ENCODE data around the gene NAA50. TPM values are rescaled to one million over a fixed set of nuclear protein-coding genes. Genes with fewer than 3 reads are reported as not detected.
A peak's percentile ranks its signal among the peaks of the same experiment; 100 is the strongest.

Gene NAA50
- total and polyA plus RNA-seq, 2 of the 13 experiments (the other 11 are each of a cell fraction or from before 2014, with no cell fraction given): 30.2 to 233 TPM

DNA sequence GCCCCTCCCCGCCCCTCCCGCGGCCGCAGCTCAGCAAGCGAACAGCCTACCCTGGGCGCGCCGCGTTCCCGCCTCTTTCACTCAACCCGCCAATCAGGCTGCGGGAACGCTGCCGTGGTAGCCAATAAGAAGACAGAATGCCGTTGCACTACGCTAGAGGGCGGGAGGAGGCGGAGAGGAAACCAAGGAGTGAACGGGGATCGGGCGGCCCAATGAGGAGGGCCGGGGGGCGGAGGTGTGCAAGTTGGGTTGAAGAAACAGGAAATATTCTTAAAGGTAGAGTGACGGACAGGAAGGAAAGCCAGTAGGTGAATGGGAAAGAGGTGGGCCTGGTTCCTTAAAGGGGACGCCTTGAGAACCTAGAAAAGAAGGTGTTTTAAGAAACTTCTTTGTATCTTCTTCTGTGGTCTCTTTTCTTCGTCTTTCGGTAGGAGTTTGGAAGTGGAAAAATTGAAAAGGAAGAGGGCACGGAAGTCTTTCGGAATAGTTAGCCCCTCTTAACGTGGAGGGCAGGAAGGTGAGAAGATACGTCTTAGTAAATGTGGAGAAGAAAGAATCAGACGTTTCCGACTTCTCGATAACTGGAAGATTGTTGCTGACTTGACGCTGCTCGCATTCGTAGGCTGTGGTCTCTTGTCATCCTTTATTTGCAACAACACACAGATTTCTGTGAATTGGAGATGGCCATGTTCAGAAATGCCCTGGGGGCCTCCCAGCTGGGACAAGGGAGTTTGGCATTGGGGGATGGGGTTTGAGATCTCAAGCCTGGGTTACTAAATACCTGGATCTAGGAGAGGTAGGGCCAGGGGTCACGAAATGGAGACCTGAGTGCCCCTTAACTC lies 49.2 kb downstream of the NAA50 start (continued):
- TF ChIP-seq, protein P1, sequence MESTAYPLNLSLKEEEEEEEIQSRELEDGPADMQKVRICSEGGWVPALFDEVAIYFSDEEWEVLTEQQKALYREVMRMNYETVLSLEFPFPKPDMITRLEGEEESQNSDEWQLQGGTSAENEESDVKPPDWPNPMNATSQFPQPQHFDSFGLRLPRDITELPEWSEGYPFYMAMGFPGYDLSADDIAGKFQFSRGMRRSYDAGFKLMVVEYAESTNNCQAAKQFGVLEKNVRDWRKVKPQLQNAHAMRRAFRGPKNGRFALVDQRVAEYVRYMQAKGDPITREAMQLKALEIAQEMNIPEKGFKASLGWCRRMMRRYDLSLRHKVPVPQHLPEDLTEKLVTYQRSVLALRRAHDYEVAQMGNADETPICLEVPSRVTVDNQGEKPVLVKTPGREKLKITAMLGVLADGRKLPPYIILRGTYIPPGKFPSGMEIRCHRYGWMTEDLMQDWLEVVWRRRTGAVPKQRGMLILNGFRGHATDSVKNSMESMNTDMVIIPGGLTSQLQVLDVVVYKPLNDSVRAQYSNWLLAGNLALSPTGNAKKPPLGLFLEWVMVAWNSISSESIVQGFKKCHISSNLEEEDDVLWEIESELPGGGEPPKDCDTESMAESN (CRISPR knock-in tag; conservative IDR thresholded peaks at IDR 0.05): no peak
- TF ChIP-seq NCOR1 (IDR thresholded peaks at IDR 0.05; ENCODE audit: borderline replicate concordance, low read length) (no peak), RARA (CRISPR knock-in tag; IDR thresholded peaks at IDR 0.05) (0 out of 2 replicates have a peak, but pooled peaks have one; percentile 4), FOXO1 (CRISPR knock-in tag; IDR thresholded peaks at IDR 0.05) (no peak), ZFP62 (CRISPR knock-in tag; IDR thresholded peaks at IDR 0.05) (no peak), BCL6 (CRISPR knock-in tag; IDR thresholded peaks at IDR 0.05) (no peak), DMAP1 (CRISPR knock-in tag; IDR thresholded peaks at IDR 0.05) (no peak; the same call in none of the 2 replicates), RXRB (CRISPR knock-in tag; IDR thresholded peaks at IDR 0.05; ENCODE audit: borderline replicate concordance) (0 out of 2 replicates have a peak, but pooled peaks have one; percentile 4), NAIF1 (CRISPR knock-in tag; IDR thresholded peaks at IDR 0.05; ENCODE audit: borderline replicate concordance) (no peak), SMARCE1 (IDR thresholded peaks at IDR 0.05; ENCODE audit: borderline replicate concordance) (no peak), ZNF460 (CRISPR knock-in tag; IDR thresholded peaks at IDR 0.05; ENCODE audit: borderline replicate concordance) (no peak), MBNL3 (CRISPR knock-in tag; conservative IDR thresholded peaks at IDR 0.05) (no peak), ZNF10 (CRISPR knock-in tag; IDR thresholded peaks at IDR 0.05; ENCODE audit: borderline replicate concordance, low read depth) (no peak), SSRP1 (CRISPR knock-in tag; IDR thresholded peaks at IDR 0.05) (0 out of 2 replicates have a peak, but pooled peaks have one; percentile 25), NCOA1 (CRISPR knock-in tag; IDR thresholded peaks at IDR 0.05) (peak; percentile 44; the same call in 1 of the 2 replicates), ATRX (CRISPR knock-in tag; IDR thresholded peaks at IDR 0.05; ENCODE audit: borderline replicate concordance) (no peak), ZNF83 (CRISPR knock-in tag; IDR thresholded peaks at IDR 0.05; ENCODE audit: borderline replicate concordance) (no peak), ZNF264 (CRISPR knock-in tag; IDR thresholded peaks at IDR 0.05) (no peak), AGO2 (optimal IDR thresholded peaks at IDR 0.05; ENCODE audit: low read depth, low read length) (no peak)
- TF ChIP-seq, protein P2, sequence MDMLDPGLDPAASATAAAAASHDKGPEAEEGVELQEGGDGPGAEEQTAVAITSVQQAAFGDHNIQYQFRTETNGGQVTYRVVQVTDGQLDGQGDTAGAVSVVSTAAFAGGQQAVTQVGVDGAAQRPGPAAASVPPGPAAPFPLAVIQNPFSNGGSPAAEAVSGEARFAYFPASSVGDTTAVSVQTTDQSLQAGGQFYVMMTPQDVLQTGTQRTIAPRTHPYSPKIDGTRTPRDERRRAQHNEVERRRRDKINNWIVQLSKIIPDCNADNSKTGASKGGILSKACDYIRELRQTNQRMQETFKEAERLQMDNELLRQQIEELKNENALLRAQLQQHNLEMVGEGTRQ (IDR thresholded peaks at IDR 0.05; ENCODE audit: low read depth, low read length): no peak
- TF ChIP-seq, protein P2 (CRISPR knock-in tag; IDR thresholded peaks at IDR 0.05; ENCODE audit: borderline replicate concordance): no peak
- TF ChIP-seq, protein P3, sequence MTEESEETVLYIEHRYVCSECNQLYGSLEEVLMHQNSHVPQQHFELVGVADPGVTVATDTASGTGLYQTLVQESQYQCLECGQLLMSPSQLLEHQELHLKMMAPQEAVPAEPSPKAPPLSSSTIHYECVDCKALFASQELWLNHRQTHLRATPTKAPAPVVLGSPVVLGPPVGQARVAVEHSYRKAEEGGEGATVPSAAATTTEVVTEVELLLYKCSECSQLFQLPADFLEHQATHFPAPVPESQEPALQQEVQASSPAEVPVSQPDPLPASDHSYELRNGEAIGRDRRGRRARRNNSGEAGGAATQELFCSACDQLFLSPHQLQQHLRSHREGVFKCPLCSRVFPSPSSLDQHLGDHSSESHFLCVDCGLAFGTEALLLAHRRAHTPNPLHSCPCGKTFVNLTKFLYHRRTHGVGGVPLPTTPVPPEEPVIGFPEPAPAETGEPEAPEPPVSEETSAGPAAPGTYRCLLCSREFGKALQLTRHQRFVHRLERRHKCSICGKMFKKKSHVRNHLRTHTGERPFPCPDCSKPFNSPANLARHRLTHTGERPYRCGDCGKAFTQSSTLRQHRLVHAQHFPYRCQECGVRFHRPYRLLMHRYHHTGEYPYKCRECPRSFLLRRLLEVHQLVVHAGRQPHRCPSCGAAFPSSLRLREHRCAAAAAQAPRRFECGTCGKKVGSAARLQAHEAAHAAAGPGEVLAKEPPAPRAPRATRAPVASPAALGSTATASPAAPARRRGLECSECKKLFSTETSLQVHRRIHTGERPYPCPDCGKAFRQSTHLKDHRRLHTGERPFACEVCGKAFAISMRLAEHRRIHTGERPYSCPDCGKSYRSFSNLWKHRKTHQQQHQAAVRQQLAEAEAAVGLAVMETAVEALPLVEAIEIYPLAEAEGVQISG (CRISPR knock-in tag; IDR thresholded peaks at IDR 0.05): no peak; the same call in 1 of the 2 replicates

All from HepG2 (cell line).